Measurements from ENCODE around the gene PRAME.

GRCh38 chr22:22588485-22589164 lies 29.6 kb upstream of the PRAME start:
- TF ChIP-seq, protein P1, sequence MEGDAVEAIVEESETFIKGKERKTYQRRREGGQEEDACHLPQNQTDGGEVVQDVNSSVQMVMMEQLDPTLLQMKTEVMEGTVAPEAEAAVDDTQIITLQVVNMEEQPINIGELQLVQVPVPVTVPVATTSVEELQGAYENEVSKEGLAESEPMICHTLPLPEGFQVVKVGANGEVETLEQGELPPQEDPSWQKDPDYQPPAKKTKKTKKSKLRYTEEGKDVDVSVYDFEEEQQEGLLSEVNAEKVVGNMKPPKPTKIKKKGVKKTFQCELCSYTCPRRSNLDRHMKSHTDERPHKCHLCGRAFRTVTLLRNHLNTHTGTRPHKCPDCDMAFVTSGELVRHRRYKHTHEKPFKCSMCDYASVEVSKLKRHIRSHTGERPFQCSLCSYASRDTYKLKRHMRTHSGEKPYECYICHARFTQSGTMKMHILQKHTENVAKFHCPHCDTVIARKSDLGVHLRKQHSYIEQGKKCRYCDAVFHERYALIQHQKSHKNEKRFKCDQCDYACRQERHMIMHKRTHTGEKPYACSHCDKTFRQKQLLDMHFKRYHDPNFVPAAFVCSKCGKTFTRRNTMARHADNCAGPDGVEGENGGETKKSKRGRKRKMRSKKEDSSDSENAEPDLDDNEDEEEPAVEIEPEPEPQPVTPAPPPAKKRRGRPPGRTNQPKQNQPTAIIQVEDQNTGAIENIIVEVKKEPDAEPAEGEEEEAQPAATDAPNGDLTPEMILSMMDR (IDR thresholded peaks at IDR 0.05): no peak
- TF ChIP-seq POLR2AphosphoS5 (IDR thresholded peaks at IDR 0.05; ENCODE audit: insufficient read depth in 1 of 2, low read depth in 1 of 2): no peak
- TF ChIP-seq POLR2A (IDR thresholded peaks at IDR 0.05): no peak
